ENCODE measurements around the gene RPS8.

- TF ChIP-seq CTCF (IDR thresholded peaks at IDR 0.05; ENCODE audit: low read depth, low read length) = no peak
- TF ChIP-seq POLR2A (IDR thresholded peaks at IDR 0.05; ENCODE audit: extremely low read depth, insufficient read length) = no peak
- TF ChIP-seq, protein P1, sequence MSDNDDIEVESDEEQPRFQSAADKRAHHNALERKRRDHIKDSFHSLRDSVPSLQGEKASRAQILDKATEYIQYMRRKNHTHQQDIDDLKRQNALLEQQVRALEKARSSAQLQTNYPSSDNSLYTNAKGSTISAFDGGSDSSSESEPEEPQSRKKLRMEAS (IDR thresholded peaks at IDR 0.05; ENCODE audit: low read depth, low read length) = no peak
Measured at GRCh38 chr1:44735992-44736391, 39.3 kb upstream of the RPS8 start.
